PC-9 (cell line): Measurements from ENCODE around the gene KCNJ16.

Experiments
- CTCF ChIP-seq: fragments of 200-600 bp; sonication (generic); conservative IDR thresholded peaks from 2 replicates; pipeline ENCODE4 v1.6.1; 2017; ENCODE audit warnings: mixed run types, antibody characterized with exemption, mild to moderate bottlenecking, moderate library complexity
- EZH2 ChIP-seq: fragments of 200-600 bp; sonication (generic); IDR thresholded peaks from 2 replicates; pipeline ENCODE4 v1.8.0; 2017; ENCODE audit warnings: antibody characterized with exemption, low read depth

GRCh38 chr17:70049801-70050591 is 25.0 kb upstream of the KCNJ16 start:
- TF ChIP-seq CTCF (no peak), EZH2 (no peak)
